Measurements from ENCODE around the gene PSMD12. TPM values are rescaled to one million over a fixed set of nuclear protein-coding genes. Genes with fewer than 3 reads are reported as not detected.
"Not testable (repeated sequence)": the region's sequence is repeated elsewhere in the genome, so short reads cannot be mapped to it uniquely, and the experiment has no call there.

Gene PSMD12
- total RNA-seq, 1 donor from 2014 or later, result 57.5 TPM

DNA sequence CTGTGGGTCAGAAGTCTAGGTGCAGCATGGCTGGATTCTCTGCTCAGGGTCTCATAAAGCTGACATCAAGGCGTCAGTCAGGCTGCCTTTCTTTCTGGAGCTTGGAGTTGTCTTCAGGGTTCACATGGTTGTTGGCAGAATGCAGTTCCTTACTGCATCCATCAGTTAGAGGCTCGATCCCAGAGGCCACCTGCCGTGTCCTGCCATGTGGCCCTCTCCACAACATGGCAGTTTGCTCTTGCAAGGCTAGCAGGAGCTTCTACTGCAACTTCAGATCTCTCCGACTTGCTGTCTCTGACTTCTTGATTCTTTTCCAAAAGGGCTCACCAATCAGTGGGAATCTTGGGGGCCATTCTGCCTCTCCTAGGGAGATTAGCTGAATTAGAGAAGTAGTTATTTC lies 22.6 kb upstream of the PSMD12 start:
- FAIRE-seq (no peak), DNase-seq (ENCODE audit: low spot score in 2 of 2) (no peak)

DNA sequence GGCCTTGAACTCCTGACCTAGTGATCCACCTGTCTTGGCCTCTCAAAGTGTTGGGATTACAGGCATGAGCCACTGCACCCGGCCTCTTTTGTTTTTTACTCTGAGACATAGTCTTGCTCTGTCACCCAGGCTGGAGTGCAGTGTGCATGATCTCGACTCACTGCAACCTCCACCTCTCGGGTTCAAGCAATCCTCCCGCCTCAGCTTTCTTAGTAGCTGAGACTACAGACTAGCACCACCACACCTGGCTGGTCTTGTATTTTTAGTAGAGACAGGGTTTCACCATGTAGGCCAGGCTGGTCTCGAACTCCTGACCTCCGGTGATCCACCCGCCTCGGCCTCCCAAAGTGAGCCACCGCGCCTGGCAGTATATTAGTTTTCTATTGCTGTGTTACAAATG lies 22.2 kb upstream of the PSMD12 start:
- FAIRE-seq; DNase-seq (ENCODE audit: low spot score in 2 of 2): not testable (repeated sequence)

DNA sequence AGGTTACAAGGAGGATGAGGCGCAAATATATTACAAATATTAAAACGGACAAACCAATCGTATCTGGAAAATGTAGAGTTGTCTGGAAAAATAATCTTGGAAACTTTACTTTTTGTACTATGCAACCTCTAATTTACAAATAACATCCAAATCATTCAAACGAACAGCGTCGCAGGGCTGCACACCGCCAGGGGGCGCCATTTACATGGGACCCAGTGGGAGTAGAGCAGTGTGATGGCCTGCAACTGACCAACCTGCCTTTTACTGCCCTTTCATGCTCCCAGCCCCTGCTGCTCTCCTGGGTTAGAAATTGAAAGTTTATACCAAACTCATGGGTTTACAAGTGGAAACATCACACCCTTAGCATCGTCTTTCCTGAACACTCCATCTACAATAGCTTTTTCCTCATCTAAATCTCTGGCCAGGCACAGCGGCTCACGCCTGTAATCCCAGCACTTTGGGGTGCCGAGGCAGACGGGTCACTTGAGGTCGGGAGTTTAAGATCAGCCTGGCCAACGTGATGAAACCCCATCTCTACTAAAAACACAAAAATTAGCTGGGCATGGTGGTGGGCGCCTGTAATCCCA lies 20.7 kb upstream of the PSMD12 start:
- no peak for FAIRE-seq
- DNase-seq (ENCODE audit: low spot score in 2 of 2), result no peak

DNA sequence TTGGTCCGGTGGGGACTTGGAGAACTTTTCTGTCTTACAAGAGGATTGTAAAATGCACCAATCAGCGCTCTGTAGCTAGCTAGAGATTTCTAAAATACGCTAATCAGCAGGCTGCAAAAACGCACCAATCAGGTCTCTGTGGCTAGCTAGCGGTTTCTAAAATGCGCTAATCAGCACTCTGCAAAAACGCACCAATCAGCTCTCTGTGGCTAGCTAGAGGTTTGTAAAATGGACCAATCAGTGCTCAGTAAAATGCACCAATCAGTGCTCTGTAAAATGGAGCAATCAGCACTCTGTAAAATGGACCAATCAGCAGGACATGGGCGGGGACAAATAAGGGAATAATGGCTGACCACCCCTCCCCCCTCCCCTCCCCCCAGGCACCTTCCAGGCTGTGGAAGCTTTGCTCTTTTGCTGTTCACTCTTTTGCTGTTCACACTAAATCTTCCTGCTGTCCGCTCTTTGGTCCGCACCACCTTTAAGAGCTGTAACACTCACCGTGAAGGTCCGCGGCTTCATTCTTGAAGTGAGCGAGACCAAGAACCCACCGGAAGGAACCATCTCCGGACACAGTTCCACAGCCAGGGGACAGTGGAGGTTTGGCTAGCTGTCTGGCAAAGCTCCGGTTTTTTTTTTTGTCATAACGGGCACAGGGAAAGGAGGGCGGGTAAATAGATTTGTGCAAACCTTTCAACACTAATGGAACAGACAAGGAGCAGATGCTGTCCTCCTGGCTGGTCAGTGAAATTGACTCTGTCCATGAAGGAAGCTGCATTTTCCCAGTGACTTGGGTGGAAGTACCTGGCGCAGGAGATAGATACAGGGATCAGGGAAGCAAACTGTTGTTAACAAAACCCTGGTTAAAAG lies 19.0 kb upstream of the PSMD12 start:
- no peak for FAIRE-seq
- no peak for DNase-seq (ENCODE audit: low spot score in 2 of 2)

DNA sequence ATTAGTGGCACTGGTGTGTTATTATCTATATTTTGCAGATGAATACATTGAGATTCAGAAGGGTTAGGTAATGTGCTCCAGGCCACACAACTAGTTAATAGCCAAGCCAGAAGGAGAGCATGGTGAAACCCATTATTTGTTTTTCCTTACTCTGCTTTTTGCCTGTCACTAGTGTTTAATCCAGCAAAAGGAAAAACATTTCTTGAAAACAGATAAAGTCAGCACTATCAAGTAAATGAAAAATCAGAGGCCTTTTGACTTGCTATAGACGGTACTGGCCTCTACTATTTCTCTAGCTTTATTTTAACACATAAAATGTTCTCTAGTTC lies 15.5 kb upstream of the PSMD12 start:
- DNase-seq (ENCODE audit: low spot score in 2 of 2) (no peak), FAIRE-seq (no peak)

DNA sequence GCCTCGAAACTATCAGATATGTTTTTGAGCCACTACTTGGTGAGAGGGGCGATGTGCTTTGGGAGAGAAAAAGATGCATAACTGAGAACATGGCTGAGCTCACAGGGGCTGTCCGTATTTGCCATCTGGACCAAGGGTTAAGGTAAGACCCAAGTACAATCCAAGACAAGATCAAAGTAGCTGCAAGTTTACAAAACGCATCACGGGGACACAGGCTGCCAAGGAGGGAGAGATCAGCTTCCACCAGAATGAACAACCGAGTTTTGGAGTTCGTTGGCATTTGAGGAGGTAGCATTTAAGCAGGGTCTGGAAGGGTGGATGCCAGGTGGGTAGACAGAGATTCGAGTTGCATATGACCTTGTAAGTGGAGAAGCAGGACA lies 12.9 kb upstream of the PSMD12 start:
- no peak for DNase-seq (ENCODE audit: low spot score in 2 of 2)
- FAIRE-seq, result no peak

DNA sequence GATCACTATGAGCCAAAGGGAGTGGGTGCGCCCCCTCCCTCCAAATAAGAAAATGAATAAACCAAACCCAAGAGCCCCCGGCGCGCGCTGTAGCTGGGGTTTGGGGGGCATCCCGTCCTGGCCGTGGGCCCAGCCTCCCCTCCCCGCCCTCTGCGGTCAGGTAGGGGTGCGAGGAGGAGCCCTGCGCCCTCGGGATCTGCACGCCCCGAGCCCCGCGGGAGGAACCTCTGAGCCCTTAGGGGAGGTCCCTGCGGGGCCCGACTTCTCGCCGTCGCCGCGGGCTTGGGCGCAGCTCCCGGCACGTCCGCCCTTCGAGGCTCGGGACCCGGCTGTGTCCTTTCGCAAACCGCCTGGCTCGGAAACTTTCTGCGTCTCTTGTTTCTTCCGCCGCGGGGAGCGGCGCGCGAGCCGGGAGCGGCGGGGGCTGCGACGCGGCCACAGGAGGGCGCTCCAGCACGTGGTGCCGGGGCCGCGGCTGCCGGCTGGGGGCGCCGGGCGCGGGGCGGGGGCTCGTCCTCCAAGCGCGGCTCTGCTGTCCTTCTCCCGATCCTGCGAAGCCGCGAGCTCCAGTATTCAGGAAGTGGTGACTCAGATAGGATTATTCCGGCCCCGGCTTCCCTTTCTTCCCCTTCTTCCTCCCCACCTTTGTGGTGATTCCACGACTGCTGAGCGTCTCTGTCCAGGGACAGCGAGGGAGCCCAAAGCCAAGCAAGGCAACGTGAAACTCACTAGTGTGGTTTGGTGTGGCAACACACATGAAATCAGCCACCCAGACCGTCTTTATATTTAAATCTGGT lies 12.3 kb upstream of the PSMD12 start:
- FAIRE-seq (no peak), DNase-seq (ENCODE audit: low spot score in 2 of 2) (peak; percentile 79 to 81)

DNA sequence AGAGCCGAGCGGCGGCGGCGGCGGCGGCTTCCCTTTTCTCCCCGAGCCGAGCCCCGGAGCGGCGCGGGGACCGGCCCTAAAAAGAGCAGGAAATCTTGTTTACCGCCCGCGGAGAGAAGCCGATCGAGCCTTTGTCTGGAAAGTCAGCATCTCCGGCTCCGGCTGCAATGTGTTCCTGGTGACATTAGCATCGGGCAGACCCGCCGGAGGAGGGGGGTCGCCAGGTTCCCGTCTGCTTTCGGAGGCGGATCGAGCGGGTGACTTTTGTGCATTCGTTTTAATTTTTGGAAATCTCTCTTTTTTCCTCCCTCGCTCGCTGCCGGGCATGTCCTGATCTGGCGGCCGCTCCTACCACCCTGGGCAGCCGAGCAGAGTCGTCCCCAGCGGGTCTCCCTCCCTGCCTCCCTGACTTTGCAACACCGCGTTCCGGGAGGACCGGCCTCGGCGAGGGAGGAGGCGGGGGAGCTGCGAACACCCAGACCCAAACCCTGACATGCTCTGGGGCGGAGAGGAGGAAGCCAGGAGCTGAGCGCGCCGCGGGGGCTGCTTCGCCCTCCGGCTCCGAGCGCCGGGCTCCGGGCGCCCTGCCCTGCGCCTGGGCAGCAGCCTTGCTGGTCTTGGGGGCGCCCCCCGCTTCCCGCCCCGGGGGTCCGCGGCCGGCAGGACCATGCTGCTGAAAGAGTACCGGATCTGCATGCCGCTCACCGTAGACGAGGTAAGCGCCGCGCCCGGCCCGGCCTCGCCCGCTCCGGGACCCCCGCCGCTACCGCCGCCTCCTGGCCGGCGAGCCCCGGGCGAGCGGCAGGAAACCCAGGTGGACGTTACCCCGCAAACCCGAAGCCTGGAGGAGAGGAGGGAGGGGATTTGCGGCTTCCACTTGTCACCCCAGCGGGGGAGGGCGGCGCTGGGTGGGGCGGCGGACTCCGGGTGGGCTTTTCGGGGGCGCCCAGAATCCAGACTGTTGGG lies 11.4 kb upstream of the PSMD12 start:
- DNase-seq (ENCODE audit: low spot score in 2 of 2) (peak in 1 of 2 donors; percentile 57), FAIRE-seq (no peak)

DNA sequence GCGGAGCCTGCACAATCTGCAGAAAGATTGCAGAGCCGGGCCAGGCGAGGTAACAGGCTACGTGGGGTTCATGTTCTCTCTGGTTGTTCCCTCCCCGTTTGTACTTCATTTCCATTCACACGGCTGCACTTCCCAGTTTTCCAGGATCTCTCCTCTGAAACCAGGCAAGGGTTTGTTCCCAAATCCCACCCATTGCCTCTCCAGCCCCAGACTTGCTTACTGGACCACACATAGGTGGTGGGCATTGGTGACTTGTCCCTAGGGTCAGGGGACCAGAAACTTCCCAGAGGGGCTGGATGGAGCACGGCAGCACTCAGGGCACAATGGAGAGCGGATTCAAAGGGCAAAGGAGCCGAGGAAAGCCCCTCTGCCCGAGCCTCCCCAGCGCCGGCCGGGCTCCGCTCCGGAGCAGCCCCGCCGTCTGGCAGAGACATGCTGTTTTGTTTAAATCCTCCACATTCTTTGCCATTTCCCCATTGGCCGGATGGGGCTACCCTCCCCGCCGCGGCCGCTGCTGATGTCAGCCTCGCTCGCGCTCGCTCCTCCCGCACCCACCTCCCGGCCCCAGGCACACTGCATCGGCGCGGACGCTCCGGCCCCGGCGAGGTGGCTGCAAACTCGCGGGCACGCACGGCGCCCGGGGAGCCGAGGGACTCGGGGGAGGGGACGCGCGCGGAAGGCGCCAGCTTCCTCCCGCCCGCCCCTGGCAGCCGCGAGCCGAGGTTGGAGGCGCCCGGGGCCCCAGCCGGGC lies 10.5 kb upstream of the PSMD12 start, which contains the start of gene PITPNC1:
PITPNC1 (plus strand) TSS at position 545 of the 751 bp plus-strand sequence.
- no peak for FAIRE-seq

DNA sequence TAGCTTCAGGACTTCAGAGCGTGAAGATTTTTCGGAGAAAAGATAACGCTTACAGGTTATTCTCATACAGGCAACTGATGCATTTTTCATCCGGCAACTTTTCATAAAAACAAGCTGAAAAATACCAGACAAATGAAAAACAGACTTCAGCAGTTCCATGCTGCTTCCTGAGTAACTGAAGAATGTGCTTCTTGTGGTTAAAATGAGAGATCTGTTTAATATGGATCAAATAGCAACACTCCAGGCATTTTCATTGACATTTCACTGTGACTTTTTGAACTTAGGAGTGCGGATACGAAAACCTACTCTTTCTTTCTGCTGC lies 10.0 kb upstream of the PSMD12 start:
- no peak for DNase-seq (ENCODE audit: low spot score in 2 of 2)
- no peak for FAIRE-seq

More for the DNA sequence above, 10.5 kb upstream of the PSMD12 start, which contains the start of gene PITPNC1:
- DNase-seq (ENCODE audit: low spot score in 2 of 2), result peak; percentile 79 to 84

DNA sequence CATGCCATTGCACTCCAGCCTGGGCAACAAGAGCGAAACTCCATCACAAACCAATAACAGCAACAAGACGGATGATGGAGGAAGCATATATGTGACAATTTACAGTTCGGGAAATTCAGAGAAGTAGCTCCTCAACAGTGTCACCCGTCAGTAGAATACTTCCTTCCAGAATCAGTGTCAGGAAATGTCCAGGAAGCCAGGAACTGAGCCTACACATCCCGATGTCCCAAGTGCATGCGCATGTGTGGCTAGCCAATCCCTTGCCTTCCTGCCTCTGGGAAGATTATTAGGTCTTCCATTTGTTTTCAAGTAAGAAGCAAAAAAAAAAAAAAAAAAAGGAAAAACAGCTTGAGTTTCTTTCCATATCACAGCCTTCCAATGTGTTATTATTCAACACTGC lies 9.3 kb upstream of the PSMD12 start:
- DNase-seq (ENCODE audit: low spot score in 2 of 2) (no peak), FAIRE-seq (no peak)

DNA sequence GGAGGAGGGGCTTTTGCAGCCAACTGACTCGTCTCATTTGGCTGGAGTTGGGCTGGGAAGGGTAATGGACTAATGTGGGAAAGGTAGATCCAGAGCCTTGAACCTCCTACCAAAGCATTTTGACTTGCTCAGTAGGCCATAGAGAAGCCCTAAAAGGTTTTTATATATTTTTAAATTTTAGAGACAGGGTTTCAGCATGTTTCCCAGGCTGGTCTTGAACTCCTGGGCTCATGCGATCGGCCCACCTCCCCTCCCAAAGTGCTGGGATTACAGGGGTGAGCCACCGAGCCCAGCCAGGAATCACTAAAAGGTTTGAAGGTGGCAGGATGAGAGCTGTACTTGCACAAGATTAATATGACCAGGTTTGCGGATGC lies 8.7 kb upstream of the PSMD12 start:
- FAIRE-seq (no peak), DNase-seq (ENCODE audit: low spot score in 2 of 2) (no peak)

DNA sequence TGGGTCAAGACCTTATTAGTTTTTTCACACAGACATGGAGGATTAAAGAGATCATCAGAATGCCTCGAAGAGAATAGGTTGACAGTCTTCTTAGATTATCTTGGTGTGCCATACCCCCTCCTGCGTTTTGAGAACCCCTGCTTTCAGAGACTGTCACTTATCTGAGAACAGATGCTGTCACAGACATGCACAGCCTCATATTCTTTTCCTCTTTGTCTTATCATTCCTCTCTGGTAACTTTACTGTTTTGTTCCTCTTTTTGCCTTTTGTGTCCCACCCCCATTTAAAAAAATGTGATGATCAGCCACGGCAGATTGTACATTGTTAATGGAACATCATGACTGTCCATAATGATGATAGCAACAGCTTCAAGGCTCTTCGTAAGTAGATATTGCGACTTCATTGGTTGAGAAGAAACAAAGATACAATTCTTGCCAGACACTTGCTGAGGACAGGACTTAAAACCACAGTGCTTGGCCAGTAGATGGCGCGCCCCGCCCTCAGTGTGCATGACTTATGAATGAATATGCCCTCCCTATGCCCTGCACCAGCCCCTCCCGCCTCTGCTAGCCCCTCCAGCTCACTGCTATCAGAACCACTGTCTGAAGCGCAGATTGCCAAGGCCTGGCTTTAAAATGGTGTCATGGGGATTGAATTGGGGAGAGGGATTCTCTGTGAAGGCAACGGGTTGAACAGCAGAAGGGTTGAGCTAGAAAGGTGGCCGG lies 8.1 kb upstream of the PSMD12 start:
- FAIRE-seq (no peak), DNase-seq (ENCODE audit: low spot score in 2 of 2) (peak; percentile 49 to 67)

DNA sequence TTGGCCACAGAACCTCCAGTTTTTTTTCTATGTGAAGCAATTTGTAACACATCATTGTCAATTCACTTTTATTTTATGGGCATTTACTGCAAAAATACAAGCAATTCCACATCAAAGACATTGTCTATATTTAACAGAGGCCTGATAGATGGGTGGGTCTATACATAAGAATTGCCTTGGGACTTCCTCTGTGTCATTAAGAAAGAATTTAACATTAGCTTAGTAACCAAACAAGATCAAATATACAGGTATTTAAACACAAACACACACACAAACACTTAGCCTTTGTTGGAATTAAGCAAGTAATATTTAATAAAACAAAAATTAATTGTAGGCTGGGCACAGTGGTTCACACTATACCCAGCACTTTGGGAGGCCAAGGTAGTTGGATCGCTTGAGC lies 6.4 kb upstream of the PSMD12 start:
- DNase-seq (ENCODE audit: low spot score in 2 of 2), result no peak
- no peak for FAIRE-seq

DNA sequence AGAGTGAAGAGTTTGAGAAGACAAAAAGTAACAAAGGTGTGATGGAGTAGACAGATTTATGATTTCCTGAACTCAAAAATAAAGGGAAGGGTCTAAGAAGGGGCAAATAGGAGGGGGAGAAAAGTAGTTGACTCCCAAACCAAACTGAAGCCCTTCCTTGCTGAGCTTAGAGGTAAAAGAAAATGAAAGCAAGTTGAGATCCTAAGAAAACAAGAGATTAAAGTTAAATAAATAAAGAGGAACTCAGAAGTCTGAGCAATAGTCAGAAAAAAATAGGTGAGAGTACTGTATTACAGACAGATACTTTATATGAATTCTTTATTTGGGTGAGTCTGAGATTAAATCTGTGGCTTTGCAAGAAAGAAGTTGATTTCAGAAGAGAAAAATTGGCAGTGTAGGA lies 3.3 kb upstream of the PSMD12 start:
- DNase-seq (ENCODE audit: low spot score in 2 of 2) (no peak), FAIRE-seq (no peak)

DNA sequence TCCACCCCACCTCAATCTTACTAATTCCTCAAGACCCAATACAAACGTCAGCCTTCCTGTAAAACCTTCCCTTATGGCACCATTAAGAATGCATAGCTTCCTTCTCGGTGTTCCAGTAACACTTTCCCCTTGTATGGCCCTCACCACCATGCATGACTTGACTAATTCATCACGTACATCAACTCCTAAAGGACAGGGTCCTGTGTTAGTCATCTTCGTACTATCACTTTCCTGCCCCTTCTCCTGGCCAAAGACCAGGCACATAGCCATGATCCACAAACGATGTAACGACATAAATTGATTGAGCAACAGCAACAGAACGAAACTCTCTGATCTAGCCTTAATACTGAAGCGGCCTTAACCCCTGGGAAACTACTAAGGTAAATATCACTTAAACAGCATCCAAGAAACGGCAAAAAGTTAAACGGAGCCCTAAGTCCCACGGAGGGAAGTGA lies 612 bp downstream of the PSMD12 start:
- no peak for DNase-seq (ENCODE audit: low spot score in 2 of 2)
- FAIRE-seq, result no peak

DNA sequence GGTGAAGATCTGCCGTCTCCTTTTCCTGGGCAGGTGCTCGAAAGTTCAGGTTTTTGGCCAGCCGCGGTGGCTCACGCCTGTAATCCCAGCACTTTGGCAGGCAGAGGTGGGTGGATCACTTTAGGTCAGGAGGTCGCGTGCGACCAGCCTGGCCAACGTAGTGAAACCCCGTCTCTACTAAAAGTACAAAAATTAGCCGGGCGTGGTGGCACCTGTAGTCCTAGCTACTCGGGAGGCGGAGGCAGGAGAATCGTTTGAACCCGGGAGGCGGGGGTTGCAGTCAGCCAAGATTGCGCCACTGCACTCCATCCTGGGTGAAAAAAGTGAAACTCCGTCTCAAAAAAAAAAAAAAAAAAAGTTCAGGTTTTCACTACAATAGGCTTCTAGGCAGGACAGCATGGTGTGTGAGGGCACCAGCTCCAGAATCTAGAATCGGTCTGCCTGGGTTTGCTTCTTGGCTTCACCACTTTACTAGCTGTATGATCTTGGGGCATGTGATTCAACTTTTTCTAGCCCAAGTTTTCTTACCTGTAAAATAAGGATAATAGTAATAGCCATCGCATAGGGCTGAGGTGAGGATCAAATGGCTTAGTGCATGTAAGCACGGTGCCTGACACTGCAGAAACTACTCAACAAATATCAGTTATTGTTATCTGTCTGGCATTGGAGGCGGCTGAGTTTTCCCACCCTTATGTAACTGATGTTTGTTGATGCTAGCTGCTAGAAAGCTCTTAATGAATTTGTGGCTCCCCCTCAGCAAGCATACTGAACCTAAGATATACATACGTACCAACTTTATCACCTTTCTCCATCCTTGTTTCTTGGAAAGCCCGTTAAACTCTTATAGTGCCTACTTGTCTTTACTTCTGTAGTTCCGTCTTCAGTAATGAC lies 1.3 kb downstream of the PSMD12 start:
- no peak for FAIRE-seq
- no peak for DNase-seq (ENCODE audit: low spot score in 2 of 2)

DNA sequence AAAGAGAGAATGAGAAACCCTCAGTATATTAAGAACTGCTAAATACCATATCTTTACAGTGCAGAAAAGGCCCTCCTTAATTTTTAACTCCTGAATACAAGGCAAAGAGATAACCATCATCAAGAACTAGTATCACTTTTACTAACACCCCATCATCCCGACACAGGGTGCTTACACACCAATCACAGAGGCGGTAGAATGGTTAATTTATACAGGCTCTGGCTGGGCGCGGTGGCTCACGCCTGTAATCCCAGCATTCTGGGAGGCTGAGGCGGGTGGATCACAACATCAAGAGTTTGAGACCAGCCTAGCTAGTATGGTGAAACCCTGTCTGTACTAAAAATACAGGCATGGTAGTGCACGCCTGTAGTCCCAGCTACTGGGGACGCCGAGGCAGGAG lies 4.2 kb downstream of the PSMD12 start:
- FAIRE-seq (no peak), DNase-seq (ENCODE audit: low spot score in 2 of 2) (no peak)

All from frontal cortex (tissue), 4 donors.